ENCODE data around the gene RALGAPA2. TPM values are rescaled to one million over a fixed set of nuclear protein-coding genes. Genes with fewer than 3 reads are reported as not detected.

Gene RALGAPA2
- polyA plus RNA-seq, 1 of the 3 experiments (the other 2 are of a cell fraction): 1.0 TPM

DNA sequence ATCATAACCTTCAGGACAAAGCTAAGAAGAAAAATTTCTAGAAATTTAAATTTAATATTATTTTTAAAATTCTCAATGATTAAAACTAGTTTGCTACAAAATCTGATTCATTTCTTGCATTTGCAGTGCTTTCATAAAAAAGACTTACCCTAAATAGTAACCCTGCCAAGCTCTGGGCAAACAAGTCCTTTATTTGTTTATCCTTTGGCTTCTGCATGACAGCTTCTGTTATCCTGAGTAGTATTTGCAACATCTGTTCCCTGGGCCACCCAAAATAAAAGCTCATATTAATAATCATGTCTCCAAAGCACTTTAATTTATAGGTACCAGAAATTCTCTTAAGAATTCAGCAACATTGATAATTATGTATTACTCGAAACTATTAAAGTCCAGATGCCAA, 101.3 kb downstream of the RALGAPA2 start:
- no peak overlapping the region for H3K27ac ChIP-seq (ENCODE audit: low read depth in 2 of 2, low read length in 1 of 2)
- no peak overlapping the region for H2AFZ ChIP-seq (ENCODE audit: low read depth)
- POLR2A ChIA-PET: no interaction called here
- H3K4me2 ChIP-seq: no peak overlapping the region
- H3K27me3 ChIP-seq (ENCODE audit: insufficient read depth): no peaks in the 10 kb centered on the region
- DNase-seq: no peak
- no peak overlapping the region for H3K4me3 ChIP-seq (ENCODE audit: low read depth in 2 of 2, low read length in 1 of 2)
- no peaks in the 10 kb centered on the region for H3K79me2 ChIP-seq (ENCODE audit: insufficient read depth)
- CTCF ChIA-PET: interaction anchor here (0.8 to 3.2 kb wide), 2 partner anchors 17 to 374 kb away, joined by 3 to 16 read pairs; no protein-coding TSS in a partner anchor
- no peaks in the 10 kb centered on the region for H3F3A ChIP-seq (replicated peaks; ENCODE audit: insufficient read depth)
- WGBS (ENCODE audit: low lambda C conversion rate): 80% methylated on average over 1 of the region's 1 CpG
- H3K9me3 ChIP-seq: no peaks in the 10 kb centered on the region
- H3K9ac ChIP-seq: no peak overlapping the region
- no peaks in the 10 kb centered on the region; a peak in 1 of 4 replicates for H3K4me1 ChIP-seq (ENCODE audit: control insufficient read depth in 1 of 2, insufficient read depth in 2 of 2, low read depth in 1 of 2, low read length in 1 of 2)
- TF ChIP-seq EP300 (IDR thresholded peaks at IDR 0.05; ENCODE audit: borderline replicate concordance in 1 of 2, low read depth in 1 of 2, low read length in 1 of 2) (no peak), GATA2 (CRISPR knock-in tag; IDR thresholded peaks at IDR 0.05) (no peak), FOXM1 (IDR thresholded peaks at IDR 0.05; ENCODE audit: low read depth) (no peak), MXI1 (IDR thresholded peaks at IDR 0.05; ENCODE audit: low read depth, low read length) (no peak), SMC3 (IDR thresholded peaks at IDR 0.05; ENCODE audit: low read depth, low read length) (no peak), TCF12 (IDR thresholded peaks at IDR 0.05) (no peak), TEAD4 (IDR thresholded peaks at IDR 0.05; ENCODE audit: borderline replicate concordance, insufficient read depth) (no peak), SIN3A (IDR thresholded peaks at IDR 0.05; ENCODE audit: borderline replicate concordance, low read depth, low read length) (no peak), RAD21 (IDR thresholded peaks at IDR 0.05; ENCODE audit: low read length) (no peak), JUND (IDR thresholded peaks at IDR 0.05) (no peak), ELF1 (IDR thresholded peaks at IDR 0.05) (no peak), FOSL2 (IDR thresholded peaks at IDR 0.05; ENCODE audit: borderline replicate concordance, low read depth) (no peak), GABPA (IDR thresholded peaks at IDR 0.05; ENCODE audit: low read depth) (no peak), RXRA (IDR thresholded peaks at IDR 0.05; ENCODE audit: borderline replicate concordance, low read depth) (no peak), RFX5 (IDR thresholded peaks at IDR 0.05; ENCODE audit: low read length) (no peak)
- TF ChIP-seq, protein P1, sequence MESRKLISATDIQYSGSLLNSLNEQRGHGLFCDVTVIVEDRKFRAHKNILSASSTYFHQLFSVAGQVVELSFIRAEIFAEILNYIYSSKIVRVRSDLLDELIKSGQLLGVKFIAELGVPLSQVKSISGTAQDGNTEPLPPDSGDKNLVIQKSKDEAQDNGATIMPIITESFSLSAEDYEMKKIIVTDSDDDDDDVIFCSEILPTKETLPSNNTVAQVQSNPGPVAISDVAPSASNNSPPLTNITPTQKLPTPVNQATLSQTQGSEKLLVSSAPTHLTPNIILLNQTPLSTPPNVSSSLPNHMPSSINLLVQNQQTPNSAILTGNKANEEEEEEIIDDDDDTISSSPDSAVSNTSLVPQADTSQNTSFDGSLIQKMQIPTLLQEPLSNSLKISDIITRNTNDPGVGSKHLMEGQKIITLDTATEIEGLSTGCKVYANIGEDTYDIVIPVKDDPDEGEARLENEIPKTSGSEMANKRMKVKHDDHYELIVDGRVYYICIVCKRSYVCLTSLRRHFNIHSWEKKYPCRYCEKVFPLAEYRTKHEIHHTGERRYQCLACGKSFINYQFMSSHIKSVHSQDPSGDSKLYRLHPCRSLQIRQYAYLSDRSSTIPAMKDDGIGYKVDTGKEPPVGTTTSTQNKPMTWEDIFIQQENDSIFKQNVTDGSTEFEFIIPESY (IDR thresholded peaks at IDR 0.05; ENCODE audit: borderline replicate concordance, low read depth): no peak
- TF ChIP-seq, protein P2, sequence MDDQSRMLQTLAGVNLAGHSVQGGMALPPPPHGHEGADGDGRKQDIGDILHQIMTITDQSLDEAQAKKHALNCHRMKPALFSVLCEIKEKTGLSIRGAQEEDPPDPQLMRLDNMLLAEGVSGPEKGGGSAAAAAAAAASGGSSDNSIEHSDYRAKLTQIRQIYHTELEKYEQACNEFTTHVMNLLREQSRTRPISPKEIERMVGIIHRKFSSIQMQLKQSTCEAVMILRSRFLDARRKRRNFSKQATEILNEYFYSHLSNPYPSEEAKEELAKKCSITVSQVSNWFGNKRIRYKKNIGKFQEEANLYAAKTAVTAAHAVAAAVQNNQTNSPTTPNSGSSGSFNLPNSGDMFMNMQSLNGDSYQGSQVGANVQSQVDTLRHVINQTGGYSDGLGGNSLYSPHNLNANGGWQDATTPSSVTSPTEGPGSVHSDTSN (IDR thresholded peaks at IDR 0.05): no peak
- TF ChIP-seq, protein P3, sequence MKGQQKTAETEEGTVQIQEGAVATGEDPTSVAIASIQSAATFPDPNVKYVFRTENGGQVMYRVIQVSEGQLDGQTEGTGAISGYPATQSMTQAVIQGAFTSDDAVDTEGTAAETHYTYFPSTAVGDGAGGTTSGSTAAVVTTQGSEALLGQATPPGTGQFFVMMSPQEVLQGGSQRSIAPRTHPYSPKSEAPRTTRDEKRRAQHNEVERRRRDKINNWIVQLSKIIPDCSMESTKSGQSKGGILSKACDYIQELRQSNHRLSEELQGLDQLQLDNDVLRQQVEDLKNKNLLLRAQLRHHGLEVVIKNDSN (IDR thresholded peaks at IDR 0.05; ENCODE audit: borderline replicate concordance, low read depth): no peak
- TF ChIP-seq, protein P4, sequence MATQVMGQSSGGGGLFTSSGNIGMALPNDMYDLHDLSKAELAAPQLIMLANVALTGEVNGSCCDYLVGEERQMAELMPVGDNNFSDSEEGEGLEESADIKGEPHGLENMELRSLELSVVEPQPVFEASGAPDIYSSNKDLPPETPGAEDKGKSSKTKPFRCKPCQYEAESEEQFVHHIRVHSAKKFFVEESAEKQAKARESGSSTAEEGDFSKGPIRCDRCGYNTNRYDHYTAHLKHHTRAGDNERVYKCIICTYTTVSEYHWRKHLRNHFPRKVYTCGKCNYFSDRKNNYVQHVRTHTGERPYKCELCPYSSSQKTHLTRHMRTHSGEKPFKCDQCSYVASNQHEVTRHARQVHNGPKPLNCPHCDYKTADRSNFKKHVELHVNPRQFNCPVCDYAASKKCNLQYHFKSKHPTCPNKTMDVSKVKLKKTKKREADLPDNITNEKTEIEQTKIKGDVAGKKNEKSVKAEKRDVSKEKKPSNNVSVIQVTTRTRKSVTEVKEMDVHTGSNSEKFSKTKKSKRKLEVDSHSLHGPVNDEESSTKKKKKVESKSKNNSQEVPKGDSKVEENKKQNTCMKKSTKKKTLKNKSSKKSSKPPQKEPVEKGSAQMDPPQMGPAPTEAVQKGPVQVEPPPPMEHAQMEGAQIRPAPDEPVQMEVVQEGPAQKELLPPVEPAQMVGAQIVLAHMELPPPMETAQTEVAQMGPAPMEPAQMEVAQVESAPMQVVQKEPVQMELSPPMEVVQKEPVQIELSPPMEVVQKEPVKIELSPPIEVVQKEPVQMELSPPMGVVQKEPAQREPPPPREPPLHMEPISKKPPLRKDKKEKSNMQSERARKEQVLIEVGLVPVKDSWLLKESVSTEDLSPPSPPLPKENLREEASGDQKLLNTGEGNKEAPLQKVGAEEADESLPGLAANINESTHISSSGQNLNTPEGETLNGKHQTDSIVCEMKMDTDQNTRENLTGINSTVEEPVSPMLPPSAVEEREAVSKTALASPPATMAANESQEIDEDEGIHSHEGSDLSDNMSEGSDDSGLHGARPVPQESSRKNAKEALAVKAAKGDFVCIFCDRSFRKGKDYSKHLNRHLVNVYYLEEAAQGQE (IDR thresholded peaks at IDR 0.05; ENCODE audit: low read depth, low read length): no peak
- TF ChIP-seq, protein P5, sequence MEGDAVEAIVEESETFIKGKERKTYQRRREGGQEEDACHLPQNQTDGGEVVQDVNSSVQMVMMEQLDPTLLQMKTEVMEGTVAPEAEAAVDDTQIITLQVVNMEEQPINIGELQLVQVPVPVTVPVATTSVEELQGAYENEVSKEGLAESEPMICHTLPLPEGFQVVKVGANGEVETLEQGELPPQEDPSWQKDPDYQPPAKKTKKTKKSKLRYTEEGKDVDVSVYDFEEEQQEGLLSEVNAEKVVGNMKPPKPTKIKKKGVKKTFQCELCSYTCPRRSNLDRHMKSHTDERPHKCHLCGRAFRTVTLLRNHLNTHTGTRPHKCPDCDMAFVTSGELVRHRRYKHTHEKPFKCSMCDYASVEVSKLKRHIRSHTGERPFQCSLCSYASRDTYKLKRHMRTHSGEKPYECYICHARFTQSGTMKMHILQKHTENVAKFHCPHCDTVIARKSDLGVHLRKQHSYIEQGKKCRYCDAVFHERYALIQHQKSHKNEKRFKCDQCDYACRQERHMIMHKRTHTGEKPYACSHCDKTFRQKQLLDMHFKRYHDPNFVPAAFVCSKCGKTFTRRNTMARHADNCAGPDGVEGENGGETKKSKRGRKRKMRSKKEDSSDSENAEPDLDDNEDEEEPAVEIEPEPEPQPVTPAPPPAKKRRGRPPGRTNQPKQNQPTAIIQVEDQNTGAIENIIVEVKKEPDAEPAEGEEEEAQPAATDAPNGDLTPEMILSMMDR (IDR thresholded peaks at IDR 0.05): no peak
- no peaks in the 10 kb centered on the region for H3K36me3 ChIP-seq (replicated peaks in 1 of 2; ENCODE audit: control insufficient read depth in 1 of 2, insufficient read depth in 2 of 2, low read length in 1 of 2)
- no peaks in the 10 kb centered on the region for H4K20me1 ChIP-seq (ENCODE audit: insufficient read depth)
- H3K9me2 ChIP-seq: no peaks in the 10 kb centered on the region
